GM20000 (cell line): ENCODE results near the gene KHDC4.
"Not testable (repeated sequence)": the region's sequence is repeated elsewhere in the genome, so short reads cannot be mapped to it uniquely, and the experiment has no call there.

Experiments
- DNase-seq: peaks from one replicate; pipeline ENCODE4 v3.0.0; 2012; ENCODE audit warnings: low spot score
- TF ChIP-seq, protein P1 (sequence below): IDR thresholded peaks from 2 replicates; pipeline ENCODE4 v1.5.1; 2012; ENCODE audit warnings: mild to moderate bottlenecking, control low read depth; ENCODE audit errors: extremely low read depth, missing control alignments

KHDC4 gene

GRCh38 chr1:155910621-155911121 lies 23.5 kb downstream of the KHDC4 start:
- peak; percentile 40 for DNase-seq
- TF ChIP-seq, protein P1, sequence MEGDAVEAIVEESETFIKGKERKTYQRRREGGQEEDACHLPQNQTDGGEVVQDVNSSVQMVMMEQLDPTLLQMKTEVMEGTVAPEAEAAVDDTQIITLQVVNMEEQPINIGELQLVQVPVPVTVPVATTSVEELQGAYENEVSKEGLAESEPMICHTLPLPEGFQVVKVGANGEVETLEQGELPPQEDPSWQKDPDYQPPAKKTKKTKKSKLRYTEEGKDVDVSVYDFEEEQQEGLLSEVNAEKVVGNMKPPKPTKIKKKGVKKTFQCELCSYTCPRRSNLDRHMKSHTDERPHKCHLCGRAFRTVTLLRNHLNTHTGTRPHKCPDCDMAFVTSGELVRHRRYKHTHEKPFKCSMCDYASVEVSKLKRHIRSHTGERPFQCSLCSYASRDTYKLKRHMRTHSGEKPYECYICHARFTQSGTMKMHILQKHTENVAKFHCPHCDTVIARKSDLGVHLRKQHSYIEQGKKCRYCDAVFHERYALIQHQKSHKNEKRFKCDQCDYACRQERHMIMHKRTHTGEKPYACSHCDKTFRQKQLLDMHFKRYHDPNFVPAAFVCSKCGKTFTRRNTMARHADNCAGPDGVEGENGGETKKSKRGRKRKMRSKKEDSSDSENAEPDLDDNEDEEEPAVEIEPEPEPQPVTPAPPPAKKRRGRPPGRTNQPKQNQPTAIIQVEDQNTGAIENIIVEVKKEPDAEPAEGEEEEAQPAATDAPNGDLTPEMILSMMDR = no peak

DNA sequence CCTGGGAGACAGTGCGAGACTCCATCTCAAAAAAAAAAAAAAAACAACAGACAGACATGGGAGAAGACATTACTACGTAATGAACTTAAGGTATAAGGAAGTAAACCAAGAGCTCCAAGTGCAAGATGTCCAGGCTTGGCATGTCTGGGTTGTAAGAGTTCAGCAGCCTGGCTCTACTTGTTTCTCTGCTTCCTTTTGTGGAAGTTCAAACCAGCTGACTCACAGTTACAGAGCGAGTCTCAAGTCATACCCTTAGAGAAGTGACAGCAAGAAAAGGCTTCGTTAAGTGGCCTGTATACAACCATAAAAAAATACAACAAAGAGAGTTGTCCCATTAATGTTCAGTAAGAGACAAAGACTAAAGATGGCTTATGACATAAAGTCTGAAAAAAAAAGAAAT lies 24.3 kb downstream of the KHDC4 start:
- DNase-seq = no peak
- TF ChIP-seq, protein P1 = no peak

- no peak for DNase-seq
- TF ChIP-seq, protein P1 = no peak
These were observed 30.0 kb downstream of the KHDC4 start for GRCh38 chr1:155904261-155904660.

- no peak for DNase-seq
- TF ChIP-seq, protein P1 = no peak
These were observed 34.1 kb downstream of the KHDC4 start for GRCh38 chr1:155900161-155900560.

- TF ChIP-seq, protein P1 = no peak
- no peak for DNase-seq
These were observed 34.5 kb downstream of the KHDC4 start for GRCh38 chr1:155899683-155900082.

- no peak for DNase-seq
- TF ChIP-seq, protein P1 = no peak
These were observed 35.3 kb downstream of the KHDC4 start for GRCh38 chr1:155898888-155899287.

DNA sequence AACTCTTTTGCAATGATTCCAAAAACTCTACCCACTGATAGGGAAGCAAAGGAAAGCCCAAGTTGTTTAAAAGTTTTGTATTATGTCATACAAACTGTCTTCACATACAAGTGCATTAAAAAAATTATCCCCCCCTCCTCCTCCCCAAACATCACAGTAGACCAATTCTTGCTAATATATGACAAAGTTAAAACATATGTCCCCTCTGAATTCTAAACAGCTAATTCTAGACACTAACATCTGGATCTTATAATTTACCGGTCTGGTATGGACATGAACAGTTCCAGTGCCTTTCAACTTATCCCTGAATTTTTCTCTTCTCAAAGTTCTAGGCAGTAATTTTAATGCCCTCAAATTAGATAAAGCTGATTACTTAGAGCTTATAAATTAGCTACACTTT lies 36.5 kb downstream of the KHDC4 start:
- DNase-seq = no peak
- TF ChIP-seq, protein P1 = no peak

GRCh38 chr1:155896476-155896875 lies 37.7 kb downstream of the KHDC4 start:
- not testable (repeated sequence) for DNase-seq

GRCh38 chr1:155895617-155896016 lies 38.6 kb downstream of the KHDC4 start:
- DNase-seq = not testable (repeated sequence)
